ENCODE data around the gene XXYLT1.

- TF ChIP-seq POLR2AphosphoS5 (IDR thresholded peaks at IDR 0.05; ENCODE audit: low read depth, low read length), result no peak
- TF ChIP-seq TAF1 (IDR thresholded peaks at IDR 0.05; ENCODE audit: low read depth, low read length), result no peak
- no peak for TF ChIP-seq CTCF (IDR thresholded peaks at IDR 0.05; ENCODE audit: control extremely low read depth in 1 of 3, insufficient read depth in 1 of 3, low read depth in 1 of 3, low read length in 3 of 3)
- TF ChIP-seq CBX8 (IDR thresholded peaks at IDR 0.05; ENCODE audit: borderline replicate concordance, low read depth, low read length), result no peak
- TF ChIP-seq MAX (IDR thresholded peaks at IDR 0.05), result no peak
- no peak for TF ChIP-seq EP300 (IDR thresholded peaks at IDR 0.05; ENCODE audit: borderline replicate concordance in 1 of 2, low read depth in 2 of 2, low read length in 2 of 2)
- TF ChIP-seq CHD7 (IDR thresholded peaks at IDR 0.05; ENCODE audit: insufficient replicate concordance, low read length), result no peak
- TF ChIP-seq EZH2 (IDR thresholded peaks at IDR 0.05; ENCODE audit: low read depth, low read length, severe bottlenecking), result no peak
- TF ChIP-seq HDAC2 (IDR thresholded peaks at IDR 0.05; ENCODE audit: borderline replicate concordance in 1 of 2, low read depth in 2 of 2, low read length in 2 of 2), result no peak
Measured at GRCh38 chr3:195267096-195267495, 3.9 kb downstream of the XXYLT1 start.
